HG02981 (cell line): Measurements from ENCODE around the gene REM2.
"Not testable (repeated sequence)": the region's sequence is repeated elsewhere in the genome, so short reads cannot be mapped to it uniquely, and the experiment has no call there.

ENCODE experiments used
- ATAC-seq: cut with Tn5 transposase; IDR thresholded peaks from one replicate; pipeline ENCODE4 v1.9.1; 2021; ENCODE audit warnings: mild to moderate bottlenecking, moderate library complexity; ENCODE audit not compliant: unreplicated experiment

Gene REM2

DNA sequence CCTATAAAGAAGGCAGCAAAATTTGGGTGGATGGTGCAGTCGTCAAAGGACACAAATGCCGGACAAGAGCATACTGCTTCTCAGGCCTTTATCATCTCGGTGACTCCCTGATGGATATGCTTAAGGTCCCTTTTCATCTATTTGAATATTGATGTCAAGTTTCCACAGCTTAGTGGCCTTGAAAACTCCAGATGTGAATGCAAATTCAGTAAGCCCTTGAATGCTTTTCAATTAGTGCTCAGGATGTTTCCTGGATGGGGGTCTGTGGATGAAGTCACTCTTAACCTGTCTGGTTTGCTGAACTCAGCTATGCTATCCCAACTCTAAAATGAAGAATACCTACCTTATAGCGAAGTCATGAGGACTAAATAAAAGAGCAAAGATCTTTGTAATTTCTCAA is 10.7 kb downstream of the REM2 start:
- no peak for ATAC-seq

DNA sequence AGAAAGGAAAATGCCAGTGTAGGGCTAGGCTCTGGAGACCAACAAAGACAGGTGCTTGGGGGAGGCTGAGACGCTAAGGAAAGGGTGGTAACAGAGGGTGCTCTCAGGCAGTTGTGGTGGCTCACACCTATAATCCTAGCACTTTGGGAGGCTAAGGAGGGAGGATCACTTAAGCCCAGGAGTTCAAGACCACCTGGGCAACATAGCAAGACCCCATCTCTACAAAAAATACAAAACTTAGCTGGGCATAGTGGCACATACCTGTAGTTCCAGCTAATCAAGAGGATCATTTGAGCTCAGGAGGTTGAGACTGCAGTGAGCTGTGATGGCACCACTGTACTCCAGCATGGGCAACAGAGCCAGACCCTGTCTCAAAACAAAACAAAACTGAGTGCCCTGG is 12.4 kb downstream of the REM2 start:
- no peak for ATAC-seq

DNA sequence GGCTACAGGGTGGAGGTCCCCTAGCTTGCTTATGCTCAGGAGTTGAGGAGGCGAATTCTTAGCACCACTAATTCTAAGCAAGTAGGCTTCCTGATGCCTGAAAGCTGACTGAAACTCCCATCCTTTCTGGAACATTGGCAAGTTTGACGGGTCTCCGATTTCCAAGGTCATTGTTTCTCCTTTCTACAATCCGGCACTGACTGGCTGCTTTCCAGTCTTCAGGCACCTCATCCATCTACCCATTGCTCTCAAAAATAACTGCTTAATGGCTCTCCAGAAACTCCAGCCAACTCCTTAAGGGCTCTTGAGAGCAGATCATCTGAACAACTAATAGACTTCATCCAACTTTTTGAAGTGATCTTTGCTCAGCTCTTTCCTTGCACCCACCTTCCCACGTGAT is 13.3 kb downstream of the REM2 start:
- no peak for ATAC-seq

DNA sequence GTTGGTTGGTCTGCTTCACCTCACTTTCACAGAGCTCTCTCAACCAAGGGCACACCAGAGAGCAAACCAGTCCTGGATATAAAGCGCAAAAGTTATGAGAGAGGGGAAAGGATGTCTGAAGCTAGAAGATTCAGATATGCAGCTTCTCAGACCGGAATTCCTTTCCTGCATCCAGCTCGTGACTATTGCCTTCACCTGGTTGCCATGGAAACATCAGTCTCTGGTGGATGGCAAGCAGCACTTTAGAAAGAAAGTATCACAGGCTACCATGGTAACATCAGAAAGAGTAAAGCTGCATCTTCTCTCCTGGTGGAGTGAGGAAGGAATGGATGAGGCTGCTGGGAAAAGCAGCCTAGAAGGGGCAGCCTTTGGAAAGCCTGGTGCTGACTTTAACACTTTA is 13.7 kb downstream of the REM2 start:
- ATAC-seq: no peak

DNA sequence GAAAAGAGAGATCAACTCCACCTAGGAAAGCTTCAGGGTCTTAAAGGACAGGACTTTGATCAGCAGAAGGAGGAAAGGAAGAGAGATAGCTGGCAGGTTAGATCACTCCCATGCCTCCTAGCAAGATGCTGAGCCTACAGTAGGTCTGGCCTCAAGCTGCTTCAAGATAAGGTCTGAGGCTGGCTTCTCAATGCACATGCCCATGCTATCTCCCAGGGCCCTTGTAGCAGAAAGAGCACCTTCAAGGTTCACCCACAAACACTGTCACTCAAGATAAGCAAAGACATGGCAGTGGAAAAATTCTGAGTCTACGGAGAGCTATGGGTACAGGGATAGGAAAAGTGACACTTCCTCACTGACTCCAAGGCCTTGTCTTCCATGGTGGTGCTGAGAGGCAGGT is 14.3 kb downstream of the REM2 start:
- ATAC-seq: no peak

DNA sequence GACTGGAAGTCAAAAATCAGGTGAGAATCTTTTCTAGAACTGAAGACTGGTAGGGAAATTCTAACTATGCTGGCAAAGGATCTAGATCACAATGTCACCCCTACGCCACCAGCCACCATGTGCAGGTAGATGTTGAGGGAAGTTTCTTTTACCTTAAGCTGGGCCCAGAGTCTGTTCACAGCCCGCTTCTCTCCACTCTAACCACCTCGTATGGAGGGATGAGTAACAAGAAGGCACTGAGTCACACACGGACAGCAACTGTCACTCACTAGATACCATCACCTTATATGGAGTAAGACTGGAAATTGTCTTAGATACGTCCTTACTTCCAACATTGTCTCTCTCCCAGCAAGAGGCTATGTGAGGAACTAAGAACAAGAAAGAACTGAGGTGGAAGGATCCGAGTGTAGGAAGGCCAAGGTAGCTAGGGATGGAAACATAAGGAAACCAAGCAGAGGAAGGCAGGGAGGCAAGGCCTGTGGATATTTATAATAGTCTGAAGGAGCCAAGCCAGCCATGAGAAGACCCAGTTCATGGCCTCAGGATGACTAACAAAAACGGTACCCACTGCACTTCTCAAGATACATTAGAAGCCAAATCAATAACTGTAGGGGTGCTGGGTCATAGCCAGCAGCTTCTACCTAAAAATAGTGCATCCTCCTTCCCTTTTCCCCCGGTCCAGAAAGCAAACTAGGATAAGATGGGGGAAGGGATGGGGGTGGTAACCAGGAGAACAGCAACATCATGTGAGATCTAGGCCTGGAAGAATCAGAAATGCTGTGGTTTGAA is 15.5 kb downstream of the REM2 start:
- ATAC-seq: no peak

DNA sequence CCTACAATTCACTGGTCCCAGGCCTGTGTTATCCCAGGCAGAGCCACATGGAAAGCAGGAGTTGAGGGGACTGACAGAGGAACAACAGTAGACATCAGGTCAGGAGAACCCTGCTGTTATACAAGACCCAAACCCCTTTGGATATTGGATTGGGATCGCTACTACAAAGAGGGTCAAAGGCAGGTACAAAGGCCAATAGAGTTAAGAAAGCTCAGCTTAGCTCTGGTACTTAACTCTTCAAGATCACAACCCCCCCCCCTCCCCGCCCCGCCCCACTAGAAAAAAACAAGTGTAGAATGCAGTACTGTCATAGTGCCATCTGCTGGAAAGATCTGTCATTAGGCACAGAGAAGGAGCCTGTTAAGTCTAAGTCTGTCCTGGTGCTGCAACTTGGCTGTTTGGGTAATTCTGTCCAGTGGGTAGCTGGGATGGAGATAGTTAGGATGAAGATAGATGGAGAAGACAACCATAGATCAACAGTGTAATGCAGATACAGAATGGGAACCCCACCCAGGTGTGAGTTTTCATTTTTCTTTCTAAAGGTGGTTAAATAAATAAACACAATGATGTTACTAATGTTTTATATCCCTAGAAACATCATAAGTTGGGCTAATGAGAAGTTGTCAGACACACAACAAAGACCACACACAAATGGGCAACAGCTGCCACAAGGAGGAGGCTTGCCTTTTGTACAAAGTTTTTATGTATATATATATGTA is 17.2 kb downstream of the REM2 start:
- ATAC-seq: no peak

DNA sequence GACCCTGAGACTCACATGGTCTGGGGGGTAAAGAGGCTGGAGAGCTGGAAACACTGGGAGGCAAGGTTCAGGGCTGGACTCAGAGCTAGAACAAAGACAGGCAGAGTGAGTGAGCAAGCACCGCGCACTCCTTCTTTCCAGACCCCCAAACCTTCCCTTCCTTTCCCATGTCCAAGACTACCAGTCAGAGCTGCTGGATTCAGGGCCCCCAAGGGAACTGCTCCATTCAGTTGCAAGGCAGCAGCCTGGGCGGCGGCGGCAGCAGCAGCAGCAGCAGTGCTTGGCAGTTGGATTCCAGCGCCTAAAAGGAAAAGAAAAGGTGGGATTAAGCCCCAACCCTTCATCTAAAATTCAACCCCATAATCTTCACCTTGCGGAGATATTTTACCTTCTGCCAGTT is 18.8 kb downstream of the REM2 start:
- no peak for ATAC-seq

DNA sequence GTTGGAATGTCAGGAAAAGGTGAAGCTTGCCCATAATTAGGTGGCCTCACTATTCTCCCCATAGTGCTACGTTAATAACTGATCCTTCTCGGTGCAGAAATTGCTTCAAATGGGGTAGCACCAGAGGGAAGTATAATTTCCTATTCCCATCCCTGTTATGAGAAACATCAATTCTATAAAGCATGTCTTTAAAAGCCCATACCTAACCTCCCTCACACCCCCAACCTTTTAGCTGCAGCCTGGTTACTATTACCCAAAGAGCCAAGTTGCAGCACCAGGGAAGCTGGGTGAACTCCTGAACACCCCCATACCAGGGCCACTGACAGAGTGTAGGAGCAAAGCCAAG is 20.7 kb downstream of the REM2 start:
- no peak for ATAC-seq

DNA sequence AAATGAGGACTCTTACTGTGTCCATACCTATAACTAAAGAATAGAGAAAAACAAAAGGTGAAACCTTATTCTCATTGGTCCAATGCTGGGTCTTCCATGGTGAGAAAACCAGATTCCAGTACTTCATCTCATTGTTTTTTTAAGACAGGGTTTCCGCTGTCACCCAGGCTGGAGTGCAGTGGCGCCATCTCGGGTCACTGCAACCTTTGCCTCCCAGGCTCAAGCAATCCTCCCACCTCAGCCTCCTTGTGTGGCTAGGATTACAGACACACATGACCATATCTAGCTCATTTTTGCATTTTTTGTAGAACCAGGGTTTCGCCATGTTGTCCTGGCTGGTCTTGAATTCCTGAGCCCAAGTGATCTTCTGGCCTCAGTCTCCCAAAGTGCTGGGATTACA is 22.6 kb downstream of the REM2 start:
- ATAC-seq: no peak

DNA sequence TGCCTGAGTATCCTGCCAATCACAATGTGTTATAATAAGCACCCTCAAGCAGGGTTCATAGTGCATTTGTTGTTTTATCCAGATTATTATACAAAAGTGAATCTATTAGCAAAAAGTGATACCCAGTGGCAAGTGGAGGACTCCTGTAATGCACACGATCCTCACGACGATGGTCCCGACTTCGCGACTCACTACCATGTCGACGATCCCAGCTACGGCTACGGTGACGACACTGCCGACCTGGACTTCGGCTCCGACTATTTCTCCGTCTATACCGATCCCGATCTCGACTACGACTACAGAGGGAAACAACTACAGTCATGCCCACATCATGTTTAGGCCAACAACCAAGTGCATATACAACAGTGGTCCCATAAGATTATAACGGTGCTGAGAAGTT is 23.1 kb downstream of the REM2 start:
- no peak for ATAC-seq

DNA sequence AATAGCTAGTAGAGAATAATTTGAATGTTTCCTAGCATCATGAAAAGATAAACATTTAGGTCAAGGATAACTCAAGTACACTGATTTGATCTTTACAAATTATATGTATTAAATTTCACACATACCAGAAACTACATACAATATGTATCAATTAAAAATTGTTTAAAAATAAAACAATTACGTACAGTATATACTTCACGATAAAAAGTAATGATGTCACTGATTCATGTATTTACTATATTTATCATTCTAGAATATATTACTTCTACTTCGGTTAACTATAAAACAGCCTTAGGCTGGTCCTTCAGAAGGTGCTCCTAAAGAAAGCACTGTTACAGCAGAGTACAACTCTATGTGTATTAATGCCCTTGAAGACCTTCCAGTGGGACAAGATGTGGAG is 24.4 kb downstream of the REM2 start:
- no peak for ATAC-seq

DNA sequence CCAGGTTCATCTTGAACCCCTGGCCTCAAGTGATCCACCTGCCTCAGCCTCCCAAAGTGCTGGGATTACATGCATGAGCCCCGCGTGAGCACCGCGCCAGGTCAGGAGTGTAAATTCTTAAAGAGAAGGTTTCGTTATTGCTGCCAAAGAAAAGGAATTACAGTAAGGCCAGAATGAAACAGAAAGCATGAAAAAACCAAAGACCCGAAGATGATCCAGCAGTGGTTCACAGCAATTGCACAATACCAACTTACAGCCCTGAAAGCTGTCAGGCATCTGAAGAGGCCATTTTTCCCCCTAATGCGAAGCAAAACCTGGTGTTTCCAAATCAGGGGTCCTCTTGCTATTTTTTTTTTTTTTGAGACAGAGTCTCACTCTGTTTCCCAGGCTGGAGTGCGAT is 25.6 kb downstream of the REM2 start:
- no peak for ATAC-seq

DNA sequence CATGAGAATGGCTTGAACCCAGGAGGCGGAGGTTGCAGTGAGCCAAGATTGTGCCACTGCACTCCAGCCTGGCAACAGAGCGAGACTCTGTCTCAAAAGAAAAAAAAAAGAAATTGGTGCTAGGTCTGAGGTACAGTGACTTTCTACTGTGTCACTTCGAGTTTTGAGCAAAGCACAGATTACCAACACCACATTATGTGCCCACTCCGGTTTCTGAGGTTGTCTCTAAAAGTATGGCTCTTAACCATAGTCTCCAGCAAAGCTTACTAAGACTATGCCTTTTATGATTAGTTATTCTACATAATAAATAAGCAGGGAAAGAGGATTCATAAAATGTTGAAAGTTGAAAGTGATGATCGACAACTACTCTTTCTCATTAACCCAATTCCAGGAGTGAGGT is 27.9 kb downstream of the REM2 start:
- ATAC-seq: no peak

DNA sequence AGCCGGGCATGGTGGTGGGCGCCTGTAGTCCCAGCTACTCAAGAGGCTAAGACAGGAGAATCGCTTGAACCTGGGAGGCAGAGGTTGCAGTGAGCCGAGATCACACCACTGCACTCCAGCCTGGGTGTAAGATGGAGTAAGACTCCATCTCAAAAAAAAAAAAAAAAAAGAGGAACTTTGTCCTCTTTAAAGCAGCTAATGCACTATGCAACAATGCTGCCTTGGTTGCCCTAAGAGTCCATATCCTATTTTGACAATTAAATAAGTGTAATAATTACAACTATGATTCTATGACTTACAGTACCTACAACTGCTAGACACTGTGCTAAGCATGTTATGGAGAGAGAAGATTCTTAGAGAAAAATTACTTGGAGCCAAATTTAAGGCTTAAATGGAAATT is 31.8 kb downstream of the REM2 start:
- not testable (repeated sequence) for ATAC-seq

DNA sequence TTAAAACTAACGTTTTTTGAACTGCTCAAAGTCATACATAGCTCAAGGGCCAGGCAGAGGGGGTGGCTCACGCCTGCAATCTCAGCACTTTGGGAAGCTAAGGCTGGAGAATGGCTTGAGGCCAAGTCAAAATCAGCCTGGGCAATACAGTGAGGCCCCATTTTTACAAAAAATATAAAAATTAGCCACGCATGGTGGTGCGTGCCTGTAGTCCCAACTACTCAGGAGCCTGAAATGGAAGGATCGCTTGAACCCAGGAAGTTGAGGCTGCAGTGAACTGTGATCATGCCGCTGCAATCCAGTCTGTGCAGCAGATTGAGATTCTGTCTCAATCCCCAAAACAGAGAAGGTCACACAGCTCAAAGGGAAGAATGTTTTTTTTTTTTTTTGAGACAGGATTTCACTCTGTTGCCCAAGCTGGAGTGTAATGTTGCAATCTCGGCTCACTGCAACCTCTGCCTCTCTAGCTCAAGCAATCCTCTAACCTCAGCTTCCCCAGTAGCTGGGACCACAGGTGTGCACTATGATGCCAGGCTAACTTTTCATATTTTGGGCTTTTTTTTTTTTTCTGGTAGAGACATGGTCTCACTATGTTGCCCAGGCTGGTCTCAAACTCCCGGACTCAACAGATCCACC is 33.0 kb downstream of the REM2 start:
- no peak for ATAC-seq

DNA sequence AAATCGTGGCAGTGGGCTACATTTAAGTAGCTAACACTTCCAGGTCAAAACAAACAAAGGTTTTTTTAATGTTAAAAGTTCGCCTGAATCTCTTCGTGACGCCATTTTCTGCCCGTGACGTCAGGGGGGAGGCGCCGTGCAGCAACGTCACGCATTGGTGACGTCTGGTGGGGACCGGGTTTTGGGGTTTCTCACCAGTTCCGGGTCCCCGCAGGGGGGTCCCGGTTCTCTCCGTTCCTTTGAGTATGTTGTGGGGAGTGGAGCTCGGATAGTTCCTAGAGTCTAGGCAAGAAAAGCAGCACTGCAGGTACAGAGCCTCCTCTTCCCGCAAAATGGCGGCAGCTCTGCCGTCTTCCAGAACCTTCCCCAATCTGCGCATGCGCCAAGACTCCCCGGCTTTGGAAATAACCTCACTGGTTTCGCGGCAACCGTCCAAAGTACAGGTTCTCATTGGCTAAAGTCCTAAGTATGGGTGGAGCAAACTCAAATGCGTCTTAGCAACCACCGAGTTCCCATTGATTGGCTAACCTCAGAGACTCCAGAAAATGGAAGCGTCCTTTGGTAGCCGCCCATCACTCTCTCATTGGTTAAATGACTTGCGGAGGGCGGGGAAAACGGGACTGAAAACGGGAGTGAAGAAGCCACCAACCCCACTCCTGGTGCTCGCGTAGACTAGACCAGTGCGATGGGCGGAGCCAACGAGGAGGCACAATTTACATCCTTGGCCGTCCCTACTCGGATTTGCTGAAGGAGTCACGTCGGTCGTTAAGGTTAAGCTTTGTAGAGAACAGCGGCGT is 36.0 kb downstream of the REM2 start, which contains the start of gene RBM23:
TSS of gene RBM23 (minus strand) at position 346 of the 797 bp plus-strand sequence.
- peak; percentile 94 for ATAC-seq

DNA sequence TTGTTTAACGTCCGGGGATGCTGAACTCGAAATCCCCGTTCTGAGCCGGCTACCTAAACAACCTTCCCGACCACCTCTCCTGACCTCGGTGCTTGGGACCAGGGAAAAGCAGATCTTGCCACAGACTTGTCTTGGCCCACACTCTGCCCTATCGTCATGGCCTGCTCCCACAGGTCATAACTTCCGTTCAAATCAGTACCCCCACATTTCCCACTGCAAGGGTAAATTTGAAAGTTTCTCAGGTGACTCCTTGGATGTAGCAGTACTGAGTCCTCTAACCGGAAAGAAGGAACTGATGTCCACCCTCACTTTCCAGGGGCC is 36.5 kb downstream of the REM2 start:
- no peak for ATAC-seq

DNA sequence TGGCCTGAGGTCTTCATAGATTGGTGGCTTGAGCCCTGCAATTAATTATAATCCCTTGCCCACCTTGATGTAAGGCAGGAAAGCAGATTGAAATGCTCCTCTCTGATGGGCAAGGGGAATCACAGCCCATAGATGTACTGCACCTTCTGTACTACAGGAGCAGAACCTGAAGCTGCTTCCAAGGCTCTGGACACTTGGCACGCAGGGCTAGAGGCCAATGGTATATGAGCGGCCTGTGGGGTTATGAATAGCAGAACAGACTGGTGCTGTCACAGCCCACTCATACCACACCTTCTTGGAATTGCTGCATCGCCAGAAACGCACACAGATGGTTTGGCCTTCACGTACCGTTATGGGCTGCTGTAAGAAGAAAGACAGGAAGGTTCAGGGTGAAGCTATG is 37.7 kb downstream of the REM2 start:
- ATAC-seq: no peak

DNA sequence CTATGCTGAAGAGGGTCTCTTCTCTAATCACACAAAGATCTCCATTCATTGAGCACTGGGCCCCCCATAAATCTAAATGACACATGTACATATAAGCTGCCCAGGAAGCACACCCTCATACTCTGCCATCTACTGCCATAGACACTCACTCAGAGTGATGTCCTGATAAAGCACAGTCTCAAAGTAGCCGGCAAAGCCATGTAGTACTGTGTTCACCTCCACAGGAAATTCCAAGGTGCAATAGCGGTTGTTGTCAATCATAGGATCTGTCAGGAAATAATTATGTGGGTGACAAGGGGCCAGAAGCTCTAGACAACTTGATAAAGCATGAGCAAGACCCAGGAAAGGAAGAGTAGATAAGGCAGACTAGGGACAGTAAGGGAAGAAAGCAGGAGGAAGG is 39.3 kb downstream of the REM2 start:
- no peak for ATAC-seq

DNA sequence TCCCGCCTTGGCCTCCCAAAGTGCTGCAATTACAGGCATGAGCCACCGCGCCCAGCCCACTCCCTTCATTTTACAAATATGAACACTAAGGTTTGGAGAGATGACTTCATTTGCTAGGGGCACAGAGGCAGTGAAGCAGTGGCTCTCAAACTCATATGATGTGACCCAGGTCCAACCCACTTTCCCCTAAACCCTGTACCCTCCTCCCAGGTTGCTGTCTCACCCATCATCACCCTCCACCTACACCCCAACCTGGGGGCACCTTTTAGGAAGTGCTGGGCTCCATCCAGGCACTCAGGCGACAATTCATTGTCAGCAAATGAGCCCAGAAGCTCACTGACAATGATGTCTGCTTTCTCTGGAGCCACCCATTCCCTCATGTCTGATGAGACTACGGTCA is 40.7 kb downstream of the REM2 start:
- no peak for ATAC-seq

DNA sequence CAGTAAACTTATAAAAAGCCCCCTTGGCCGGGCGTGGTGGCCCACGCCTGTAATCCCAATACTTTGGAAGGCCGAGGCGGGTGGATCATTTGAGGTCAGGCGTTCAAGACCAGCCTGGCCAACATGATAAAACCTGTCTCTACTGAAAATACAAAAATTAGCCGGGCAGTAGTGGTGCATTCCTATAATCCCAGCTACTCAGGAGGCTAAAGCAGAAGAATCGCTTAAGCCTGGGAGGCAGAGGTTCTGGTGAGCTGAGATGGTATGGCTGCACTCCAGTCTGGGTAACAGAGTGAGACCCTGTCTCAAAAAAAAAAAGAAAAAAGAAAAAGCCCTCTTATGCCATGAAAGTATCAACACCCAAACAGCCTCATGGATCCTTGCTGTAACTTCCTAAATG is 42.5 kb downstream of the REM2 start:
- no peak for ATAC-seq
